Measurements from ENCODE around the gene KIAA0319L. TPM values are rescaled to one million over a fixed set of nuclear protein-coding genes. Genes with fewer than 3 reads are reported as not detected.

KIAA0319L gene
- total and polyA plus RNA-seq, 4 donors, result 27.0 to 107 (median 27.9) TPM

GRCh38 chr1:35544976-35545375 lies 12.2 kb downstream of the KIAA0319L start:
- peak in 1 of 2 donors; percentile 39 for TF ChIP-seq RXRA (IDR thresholded peaks at IDR 0.05)
- no peak for TF ChIP-seq ZBTB33 (IDR thresholded peaks at IDR 0.05)
- no peak for TF ChIP-seq FOXA2 (IDR thresholded peaks at IDR 0.05)
- TF ChIP-seq REST (IDR thresholded peaks at IDR 0.05), result no peak
- TF ChIP-seq MAX (IDR thresholded peaks at IDR 0.05), result no peak
- TF ChIP-seq NR2F2 (IDR thresholded peaks at IDR 0.05), result peak; percentile 45
- peak; percentile 9 to 69 for TF ChIP-seq HNF4A (conservative IDR thresholded peaks at IDR 0.05)
- no peak for TF ChIP-seq JUND (IDR thresholded peaks at IDR 0.05)
- peak; percentile 76 for TF ChIP-seq RAD21 (IDR thresholded peaks at IDR 0.05)
- peak; percentile 42 for TF ChIP-seq CTCF (IDR thresholded peaks at IDR 0.05; ENCODE audit: low read depth, low read length, missing input control)
- peaks cover 0 to 10% (median 6%) of the 10 kb centered on the region in 4 donors for H3K4me1 ChIP-seq (ENCODE audit: control insufficient read depth in 4 of 4, insufficient read depth in 4 of 4, low read length in 3 of 4)

GRCh38 chr1:35539824-35540261 lies 17.4 kb downstream of the KIAA0319L start:
- Histone ChIP-seq H3K36me3 (ENCODE audit: control insufficient read depth in 4 of 4, insufficient read depth in 3 of 4, low read depth in 1 of 4, low read length in 3 of 4) (peaks cover 0 to 4% (median 1%) of the 10 kb centered on the region in 4 donors), H3K4me3 (ENCODE audit: low read depth in 1 of 3, low read length in 3 of 3) (no peak overlapping the region), H3K9ac (ENCODE audit: low read depth in 1 of 2, low read length in 2 of 2) (no peak overlapping the region), H3K9me3 (ENCODE audit: control insufficient read depth in 4 of 4, low read length in 3 of 4) (no peaks in the 10 kb centered on the region), H3K27ac (ENCODE audit: low read depth in 1 of 2, low read length in 2 of 2) (no peak overlapping the region), H3K4me1 (ENCODE audit: control insufficient read depth in 4 of 4, insufficient read depth in 4 of 4, low read length in 3 of 4) (peaks cover 0 to 14% (median 5%) of the 10 kb centered on the region in 4 donors), H3K27me3 (ENCODE audit: control insufficient read depth in 4 of 4, insufficient read depth in 4 of 4, low read length in 3 of 4) (no peaks in the 10 kb centered on the region)
- WGBS, result 39% methylated on average over 1 of the region's 1 CpG
- TF ChIP-seq HNF4G (IDR thresholded peaks at IDR 0.05) (no peak), RXRA (IDR thresholded peaks at IDR 0.05) (no peak), NR2F2 (IDR thresholded peaks at IDR 0.05) (no peak), REST (IDR thresholded peaks at IDR 0.05) (no peak)
- no peak for DNase-seq (ENCODE audit: low spot score)

More at GRCh38 chr1:35544976-35545375, 12.2 kb downstream of the KIAA0319L start:
- H3K9me3 ChIP-seq (ENCODE audit: control insufficient read depth in 4 of 4, low read length in 3 of 4), result no peaks in the 10 kb centered on the region
- DNase-seq (ENCODE audit: low spot score), result peak; percentile 71
- H3K36me3 ChIP-seq (ENCODE audit: control insufficient read depth in 4 of 4, insufficient read depth in 3 of 4, low read depth in 1 of 4, low read length in 3 of 4), result peaks cover 1 to 12% (median 5%) of the 10 kb centered on the region in 4 donors
- WGBS, result 78% methylated on average over 3 of the region's 3 CpGs
- no peak overlapping the region for H3K27ac ChIP-seq (ENCODE audit: low read depth in 1 of 2, low read length in 2 of 2)
- no peaks in the 10 kb centered on the region for H3K27me3 ChIP-seq (ENCODE audit: control insufficient read depth in 4 of 4, insufficient read depth in 4 of 4, low read length in 3 of 4)
- H3K4me3 ChIP-seq (ENCODE audit: low read depth in 1 of 3, low read length in 3 of 3), result no peak overlapping the region
- H3K9ac ChIP-seq (ENCODE audit: low read depth in 1 of 2, low read length in 2 of 2), result no peak overlapping the region

All from liver (tissue), 9 donors.